Smooth muscle cell (in vitro differentiated cells): ENCODE measurements around the gene RIC1. TPM values are rescaled to one million over a fixed set of nuclear protein-coding genes. Genes with fewer than 3 reads are reported as not detected.

ENCODE experiments used
- DNase-seq: peaks from one replicate; lab custom pipeline; 2025; ENCODE audit not compliant: unreplicated experiment; lab: John Stamatoyannopoulos, UW
- H2AFZ ChIP-seq: fragments of 200-600 bp; sonication (generic); 2 replicates; pipeline ENCODE4 v1.6.0; 2016; ENCODE audit warnings: antibody characterized with exemption, low read depth, mild to moderate bottlenecking
- H3F3A ChIP-seq: fragments of 200-600 bp; sonication (generic); 2 replicates; pipeline ENCODE4 v1.6.0; 2017; ENCODE audit warnings: antibody characterized with exemption, low read depth
- H3K27ac ChIP-seq: fragments of 200-600 bp; sonication (generic); 2 replicates; pipeline ENCODE4 v1.5.1; 2016; ENCODE audit warnings: low read depth, mild to moderate bottlenecking
- H3K27me3 ChIP-seq: fragments of 200-600 bp; sonication (generic); 2 replicates; pipeline ENCODE4 v1.6.1; 2016; ENCODE audit warnings: low read depth, mild to moderate bottlenecking
- H3K36me3 ChIP-seq: fragments of 200-600 bp; sonication (generic); 2 replicates; pipeline ENCODE4 v1.5.1; 2016; ENCODE audit warnings: low read depth
- H3K4me1 ChIP-seq: fragments of 200-600 bp; sonication (generic); 2 replicates; pipeline ENCODE4 v1.5.1; 2016; ENCODE audit warnings: low read depth
- H3K4me2 ChIP-seq: fragments of 200-600 bp; sonication (generic); 2 replicates; pipeline ENCODE4 v1.6.0; 2016; ENCODE audit warnings: mild to moderate bottlenecking
- H3K4me3 ChIP-seq: fragments of 200-600 bp; sonication (generic); 2 replicates; pipeline ENCODE4 v1.5.1; 2016; ENCODE audit warnings: mild to moderate bottlenecking
- H3K79me2 ChIP-seq: fragments of 200-600 bp; sonication (generic); 2 replicates; pipeline ENCODE4 v1.6.0; 2016; ENCODE audit warnings: low read depth, mild to moderate bottlenecking
- H3K9ac ChIP-seq: fragments of 200-600 bp; sonication (generic); 2 replicates; pipeline ENCODE4 v1.6.0; 2016; ENCODE audit warnings: low read depth
- H3K9me3 ChIP-seq: fragments of 200-600 bp; sonication (generic); replicated peaks from 2 replicates; pipeline ENCODE4 v1.5.1; 2016; ENCODE audit warnings: low read depth
- H4K20me1 ChIP-seq: fragments of 200-600 bp; sonication (generic); 2 replicates; pipeline ENCODE4 v1.6.0; 2016; ENCODE audit warnings: low read depth
- CTCF ChIP-seq: fragments of 200-600 bp; sonication (generic); IDR thresholded peaks from 2 replicates; pipeline ENCODE4 v1.5.1; 2017; ENCODE audit warnings: borderline replicate concordance, mild to moderate bottlenecking, antibody characterized with exemption; ENCODE audit not compliant: insufficient read depth, poor library complexity, severe bottlenecking
- WGBS: methylation state at CpG from one replicate; pipeline ENCODE4 v1.1.7; 2016; ENCODE audit warnings: low lambda C conversion rate; 5-methylcytosine and 5-hydroxymethylcytosine counted together
- polyA plus RNA-seq: library from polyadenylated mRNA; unstranded; fragments of >200 nt; fragmentation: Nextera tagmentation; extraction: Ambion mirVana; gene quantifications from 2 replicates; pipeline ENCODE4 v1.2.1, GENCODE V29; 2016
- total RNA-seq: library from RNA; depleted of rRNA; stranded (reverse); fragments of >200 nt; gene quantifications from 2 replicates; pipeline ENCODE4 v1.2.3, GENCODE V29; 2014

RIC1 gene
- total and polyA plus RNA-seq, 2 experiments from 2014 or later: 9.9 to 52.4 TPM

- Histone ChIP-seq H3K9ac (no peak overlapping the region), H4K20me1 (no peaks in the 10 kb centered on the region), H3K79me2 (no peaks in the 10 kb centered on the region), H3F3A (no peaks in the 10 kb centered on the region), H2AFZ (no peak overlapping the region), H3K36me3 (peaks cover 33% of the 10 kb centered on the region), H3K27me3 (no peaks in the 10 kb centered on the region), H3K4me2 (no peak overlapping the region), H3K4me3 (no peak overlapping the region), H3K27ac (no peak overlapping the region), H3K4me1 (no peaks in the 10 kb centered on the region), H3K9me3 (no peaks in the 10 kb centered on the region)
- 87% methylated on average over 1 of the region's 1 CpG for WGBS
- no peak for TF ChIP-seq CTCF
- DNase-seq: no peak
These were observed 131.4 kb downstream of the RIC1 start for GRCh38 chr9:5760338-5760737.

DNA sequence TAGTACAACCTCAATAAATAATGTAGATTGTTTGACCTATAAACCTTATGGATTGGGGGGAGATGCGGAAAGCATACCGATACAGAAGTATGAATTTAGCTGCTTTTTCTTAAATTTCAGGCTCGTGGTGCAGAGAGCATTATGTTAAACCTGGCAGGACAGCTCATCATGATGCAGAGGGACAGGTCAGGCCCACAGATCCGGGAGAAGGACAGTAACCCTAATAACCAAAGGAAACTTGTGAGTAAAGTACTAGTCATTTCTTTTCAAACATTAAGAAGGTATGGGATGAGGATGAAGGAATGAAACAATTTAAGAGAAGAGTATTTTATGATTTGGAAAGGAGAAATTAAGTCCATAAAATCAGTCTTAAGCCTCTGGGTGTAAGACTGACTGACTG is 133.5 kb downstream of the RIC1 start:
- H4K20me1 ChIP-seq: no peaks in the 10 kb centered on the region
- no peaks in the 10 kb centered on the region for H3K4me1 ChIP-seq
- no peak overlapping the region for H3K9ac ChIP-seq
- H3K79me2 ChIP-seq: no peaks in the 10 kb centered on the region
- no peak overlapping the region for H3K27ac ChIP-seq
- no peak for TF ChIP-seq CTCF
- no peak overlapping the region for H3K4me3 ChIP-seq
- WGBS: 97% methylated on average over 4 of the region's 4 CpGs
- no peaks in the 10 kb centered on the region for H3K9me3 ChIP-seq
- H3K36me3 ChIP-seq: peaks cover 40% of the 10 kb centered on the region
- H3F3A ChIP-seq: no peaks in the 10 kb centered on the region
- DNase-seq: no peak
- no peak overlapping the region for H2AFZ ChIP-seq
- H3K27me3 ChIP-seq: no peaks in the 10 kb centered on the region
- H3K4me2 ChIP-seq: no peak overlapping the region

GRCh38 chr9:5764130-5764868 is 135.4 kb downstream of the RIC1 start:
- H3K36me3 ChIP-seq: peaks cover 44% of the 10 kb centered on the region
- DNase-seq: no peak
- no peak overlapping the region for H3K4me3 ChIP-seq
- H3K4me2 ChIP-seq: no peak overlapping the region
- TF ChIP-seq CTCF: no peak
- H3K27ac ChIP-seq: no peak overlapping the region
- H3K9ac ChIP-seq: no peak overlapping the region
- H3F3A ChIP-seq: no peaks in the 10 kb centered on the region
- H3K9me3 ChIP-seq: no peaks in the 10 kb centered on the region
- H3K79me2 ChIP-seq: no peaks in the 10 kb centered on the region
- H4K20me1 ChIP-seq: peaks cover 2% of the 10 kb centered on the region
- no peaks in the 10 kb centered on the region for H3K27me3 ChIP-seq
- H3K4me1 ChIP-seq: no peaks in the 10 kb centered on the region
- no peak overlapping the region for H2AFZ ChIP-seq
- WGBS: 88% methylated on average over 1 of the region's 1 CpG
